ENCODE measurements around the gene CADM1.

GRCh38 chr11:115501893-115502589, 2.2 kb downstream of the CADM1 start:
- TF ChIP-seq EP300 (IDR thresholded peaks at IDR 0.05) = no peak
- TF ChIP-seq, protein P1, sequence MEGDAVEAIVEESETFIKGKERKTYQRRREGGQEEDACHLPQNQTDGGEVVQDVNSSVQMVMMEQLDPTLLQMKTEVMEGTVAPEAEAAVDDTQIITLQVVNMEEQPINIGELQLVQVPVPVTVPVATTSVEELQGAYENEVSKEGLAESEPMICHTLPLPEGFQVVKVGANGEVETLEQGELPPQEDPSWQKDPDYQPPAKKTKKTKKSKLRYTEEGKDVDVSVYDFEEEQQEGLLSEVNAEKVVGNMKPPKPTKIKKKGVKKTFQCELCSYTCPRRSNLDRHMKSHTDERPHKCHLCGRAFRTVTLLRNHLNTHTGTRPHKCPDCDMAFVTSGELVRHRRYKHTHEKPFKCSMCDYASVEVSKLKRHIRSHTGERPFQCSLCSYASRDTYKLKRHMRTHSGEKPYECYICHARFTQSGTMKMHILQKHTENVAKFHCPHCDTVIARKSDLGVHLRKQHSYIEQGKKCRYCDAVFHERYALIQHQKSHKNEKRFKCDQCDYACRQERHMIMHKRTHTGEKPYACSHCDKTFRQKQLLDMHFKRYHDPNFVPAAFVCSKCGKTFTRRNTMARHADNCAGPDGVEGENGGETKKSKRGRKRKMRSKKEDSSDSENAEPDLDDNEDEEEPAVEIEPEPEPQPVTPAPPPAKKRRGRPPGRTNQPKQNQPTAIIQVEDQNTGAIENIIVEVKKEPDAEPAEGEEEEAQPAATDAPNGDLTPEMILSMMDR (IDR thresholded peaks at IDR 0.05) = no peak
